Liver (tissue), 9 donors: ENCODE data around the gene TCEAL1. TPM values are rescaled to one million over a fixed set of nuclear protein-coding genes. Genes with fewer than 3 reads are reported as not detected.
A peak's percentile ranks its signal among the peaks of the same experiment; 100 is the strongest.

Experiments
- DNase-seq: peaks from one replicate; pipeline ENCODE4 v3.0.0-alpha.2; 2017; ENCODE audit warnings: low spot score
- H3K27ac ChIP-seq, 2 donors: one replicate each; pipeline ENCODE4 v1.7.0; 2013; ENCODE audit warnings: inconsistent platforms in 2 of 2, low read length in 2 of 2, control low read depth in 1 of 2, low read depth in 1 of 2, mild to moderate bottlenecking in 1 of 2
- H3K27me3 ChIP-seq, 4 donors: one replicate each; pipeline versions ENCODE4 v1.6.1 to v1.7.0; 2013; ENCODE audit warnings: low read length in 3 of 4, inconsistent platforms in 1 of 4, mild to moderate bottlenecking in 1 of 4, moderate library complexity in 1 of 4; ENCODE audit not compliant: control insufficient read depth in 4 of 4, insufficient read depth in 4 of 4
- H3K36me3 ChIP-seq, 4 donors: one replicate each; pipeline versions ENCODE4 v1.6.1 to v1.7.0; 2013; ENCODE audit warnings: low read length in 3 of 4, mild to moderate bottlenecking in 3 of 4, low read depth in 1 of 4, moderate library complexity in 1 of 4; ENCODE audit not compliant: control insufficient read depth in 4 of 4, insufficient read depth in 3 of 4
- H3K4me1 ChIP-seq, 4 donors: one replicate each; pipeline versions ENCODE4 v1.6.1 to v1.7.0; 2013; ENCODE audit warnings: low read length in 3 of 4, mild to moderate bottlenecking in 3 of 4, moderate library complexity in 1 of 4; ENCODE audit not compliant: control insufficient read depth in 4 of 4, insufficient read depth in 4 of 4
- H3K4me3 ChIP-seq, 3 donors: one replicate each; pipeline versions ENCODE4 v1.6.1 to v1.7.0; 2013; ENCODE audit warnings: low read length in 3 of 3, control low read depth in 1 of 3, low read depth in 1 of 3, mild to moderate bottlenecking in 1 of 3
- H3K9ac ChIP-seq, 2 donors: one replicate each; pipeline ENCODE4 v1.7.0; 2013; ENCODE audit warnings: low read length in 2 of 2, mild to moderate bottlenecking in 2 of 2, moderate library complexity in 2 of 2, control low read depth in 1 of 2, low read depth in 1 of 2
- H3K9me3 ChIP-seq, 4 donors: one replicate each; pipeline versions ENCODE4 v1.6.1 to v1.7.0; 2013; ENCODE audit warnings: low read length in 3 of 4; ENCODE audit not compliant: control insufficient read depth in 4 of 4
- EGR1 ChIP-seq, 2 donors: IDR thresholded peaks; 2 replicates each; pipeline ENCODE4 v1.6.1; 2016 to 2018; ENCODE audit warnings: antibody characterized with exemption in 2 of 2, low read depth in 2 of 2
- FOXA1 ChIP-seq: IDR thresholded peaks from 2 replicates; pipeline ENCODE4 v1.6.1; 2016; ENCODE audit warnings: antibody characterized with exemption
- FOXA2 ChIP-seq: IDR thresholded peaks from 2 replicates; pipeline ENCODE4 v1.6.1; 2016; ENCODE audit warnings: antibody characterized with exemption
- GABPA ChIP-seq, 2 donors: IDR thresholded peaks in 1 of 2; conservative IDR thresholded peaks in 1 of 2; 2 replicates each; pipeline ENCODE4 v1.6.1; 2016; ENCODE audit warnings: antibody characterized with exemption in 2 of 2, mild to moderate bottlenecking in 1 of 2, moderate library complexity in 1 of 2
- HNF4A ChIP-seq, 2 donors: conservative IDR thresholded peaks; 2 replicates each; pipeline ENCODE4 v1.6.1; 2016; ENCODE audit warnings: antibody characterized with exemption in 2 of 2, mild to moderate bottlenecking in 2 of 2
- HNF4G ChIP-seq: IDR thresholded peaks from 2 replicates; pipeline ENCODE4 v1.6.1; 2016; ENCODE audit warnings: antibody characterized with exemption
- JUND ChIP-seq, 2 donors: IDR thresholded peaks; 2 replicates each; pipeline ENCODE4 v1.6.1; 2016; ENCODE audit warnings: antibody characterized with exemption in 2 of 2
- NR2F2 ChIP-seq: IDR thresholded peaks from 2 replicates; pipeline ENCODE4 v1.6.1; 2016; ENCODE audit warnings: antibody characterized with exemption
- RAD21 ChIP-seq, 2 donors: IDR thresholded peaks; 2 replicates each; pipeline ENCODE4 v1.6.1; 2016; ENCODE audit warnings: antibody characterized with exemption in 2 of 2, mild to moderate bottlenecking in 2 of 2
- RXRA ChIP-seq, 2 donors: IDR thresholded peaks; 2 replicates each; pipeline ENCODE4 v1.6.1; 2017 to 2018; ENCODE audit warnings: antibody characterized with exemption in 2 of 2, mild to moderate bottlenecking in 1 of 2
- SP1 ChIP-seq: IDR thresholded peaks from 2 replicates; pipeline ENCODE4 v1.6.1; 2018; ENCODE audit warnings: antibody characterized with exemption, mild to moderate bottlenecking
- TAF1 ChIP-seq: conservative IDR thresholded peaks from 2 replicates; pipeline ENCODE4 v1.6.1; 2016; ENCODE audit warnings: antibody characterized with exemption, mild to moderate bottlenecking
- YY1 ChIP-seq: IDR thresholded peaks from 2 replicates; pipeline ENCODE4 v1.6.1; 2016; ENCODE audit warnings: antibody characterized with exemption, mild to moderate bottlenecking
- WGBS: extraction: QIAGEN DNeasy Blood & Tissue Kit; methylation state at CpG from one replicate; pipeline ENCODE4 v1.1.7; 2013; 5-methylcytosine and 5-hydroxymethylcytosine counted together
- polyA plus RNA-seq, 2 donors: library from polyadenylated mRNA; stranded (reverse) in 1 of 2; unstranded in 1 of 2; fragments of 200-250 nt in 1 of 2; fragments of >200 nt in 1 of 2; fragmentation: Nextera tagmentation in 1 of 2; extraction: Ambion mirVana in 1 of 2; gene quantifications; one replicate each; pipeline versions ENCODE4 v1.2.1 to v1.2.3, GENCODE V29; 2013 to 2015
- total RNA-seq, 2 donors: library from RNA; depleted of rRNA; stranded (reverse); fragments of >200 nt; gene quantifications; one replicate each; pipeline ENCODE4 v1.2.3, GENCODE V29; 2014
- TF ChIP-seq, protein P1 (sequence below): IDR thresholded peaks from 2 replicates; pipeline ENCODE4 v1.6.1; 2016; ENCODE audit warnings: antibody characterized with exemption
- TF ChIP-seq, protein P2 (sequence below): IDR thresholded peaks from 2 replicates; pipeline ENCODE4 v1.6.1; 2016; ENCODE audit warnings: antibody characterized with exemption
- TF ChIP-seq, protein P3 (sequence below): IDR thresholded peaks from 2 replicates; pipeline ENCODE4 v1.6.1; 2016; ENCODE audit warnings: antibody characterized with exemption, mild to moderate bottlenecking
- TF ChIP-seq, protein P4 (sequence below): IDR thresholded peaks from 2 replicates; pipeline ENCODE4 v1.6.1; 2016; ENCODE audit warnings: antibody characterized with exemption
- TF ChIP-seq, protein P5 (sequence below): fragments of 150-350 bp; IDR thresholded peaks from 2 replicates; pipeline ENCODE4 v1.5.1; 2017; ENCODE audit warnings: improper control_type of control experiment, low read depth, low read length; ENCODE audit not compliant: missing input control
- donor health status: healthy.
- donor health status: healthy.
- donor health status: healthy.
- donor health status: healthy.
- donor health status: healthy.

Gene TCEAL1
- total and polyA plus RNA-seq, 4 donors, result 5.0 to 15.8 (median 9.4) TPM

DNA sequence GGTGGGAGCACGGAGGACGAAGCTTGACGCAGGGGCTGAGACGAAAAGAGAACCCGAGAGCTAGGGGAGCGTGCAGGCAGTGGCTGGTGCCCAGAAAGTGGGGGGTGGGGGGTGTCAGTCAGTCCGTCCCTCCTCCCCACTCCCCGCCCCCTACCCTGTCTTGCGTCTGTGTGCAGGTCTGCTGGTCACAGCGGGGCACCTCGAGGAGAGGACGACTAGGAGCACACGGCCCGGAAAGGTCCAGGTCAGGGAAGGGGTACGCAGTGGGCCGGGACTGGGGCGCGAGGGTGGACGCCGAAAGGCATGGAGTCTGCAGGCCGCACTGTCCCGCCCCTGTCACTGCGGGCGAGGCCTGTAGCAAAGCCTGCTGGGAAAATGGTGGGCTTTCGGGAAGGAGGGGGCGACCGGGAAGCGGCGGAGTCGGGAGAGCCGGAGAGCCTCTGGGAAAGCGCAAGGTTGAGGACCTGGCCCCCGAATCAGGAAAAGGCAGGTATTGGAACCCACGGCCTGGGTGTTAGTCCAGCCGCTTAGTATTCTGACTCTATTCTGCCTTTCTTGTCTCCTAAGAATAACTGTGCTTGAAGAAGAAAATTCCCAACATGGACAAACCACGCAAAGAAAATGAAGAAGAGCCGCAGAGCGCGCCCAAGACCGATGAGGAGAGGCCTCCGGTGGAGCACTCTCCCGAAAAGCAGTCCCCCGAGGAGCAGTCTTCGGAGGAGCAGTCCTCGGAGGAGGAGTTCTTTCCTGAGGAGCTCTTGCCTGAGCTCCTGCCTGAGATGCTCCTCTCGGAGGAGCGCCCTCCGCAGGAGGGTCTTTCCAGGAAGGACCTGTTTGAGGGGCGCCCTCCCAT, 769 bp downstream of the TCEAL1 start:
- peak; percentile 51 for DNase-seq
- Histone ChIP-seq H3K4me1 (peaks cover 0 to 6% (median 4%) of the 10 kb centered on the region in 4 donors), H3K36me3 (no peaks in the 10 kb centered on the region), H3K9me3 (no peaks in the 10 kb centered on the region), H3K27me3 (peaks cover 0 to 2% (median 0%) of the 10 kb centered on the region in 4 donors), H3K9ac (peak overlapping the region; percentile 66 to 90), H3K27ac (peak overlapping the region; percentile 78 to 90), H3K4me3 (peak overlapping the region; percentile 50 to 66 (median 65))
- WGBS, result under 1% methylated on average over 49 of the region's 49 CpGs
- no peak for TF ChIP-seq HNF4G
- TF ChIP-seq GABPA (IDR thresholded peaks at IDR 0.05 in 1 of 2, conservative IDR thresholded peaks at IDR 0.05 in 1 of 2), result no peak
- TF ChIP-seq NR2F2, result no peak
- TF ChIP-seq, protein P1, sequence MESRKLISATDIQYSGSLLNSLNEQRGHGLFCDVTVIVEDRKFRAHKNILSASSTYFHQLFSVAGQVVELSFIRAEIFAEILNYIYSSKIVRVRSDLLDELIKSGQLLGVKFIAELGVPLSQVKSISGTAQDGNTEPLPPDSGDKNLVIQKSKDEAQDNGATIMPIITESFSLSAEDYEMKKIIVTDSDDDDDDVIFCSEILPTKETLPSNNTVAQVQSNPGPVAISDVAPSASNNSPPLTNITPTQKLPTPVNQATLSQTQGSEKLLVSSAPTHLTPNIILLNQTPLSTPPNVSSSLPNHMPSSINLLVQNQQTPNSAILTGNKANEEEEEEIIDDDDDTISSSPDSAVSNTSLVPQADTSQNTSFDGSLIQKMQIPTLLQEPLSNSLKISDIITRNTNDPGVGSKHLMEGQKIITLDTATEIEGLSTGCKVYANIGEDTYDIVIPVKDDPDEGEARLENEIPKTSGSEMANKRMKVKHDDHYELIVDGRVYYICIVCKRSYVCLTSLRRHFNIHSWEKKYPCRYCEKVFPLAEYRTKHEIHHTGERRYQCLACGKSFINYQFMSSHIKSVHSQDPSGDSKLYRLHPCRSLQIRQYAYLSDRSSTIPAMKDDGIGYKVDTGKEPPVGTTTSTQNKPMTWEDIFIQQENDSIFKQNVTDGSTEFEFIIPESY, result no peak
- no peak for TF ChIP-seq JUND (IDR thresholded peaks at IDR 0.05)
- no peak for TF ChIP-seq RXRA (IDR thresholded peaks at IDR 0.05)
- no peak for TF ChIP-seq EGR1 (IDR thresholded peaks at IDR 0.05; ENCODE audit: low read depth in 2 of 2)
- TF ChIP-seq, protein P2, sequence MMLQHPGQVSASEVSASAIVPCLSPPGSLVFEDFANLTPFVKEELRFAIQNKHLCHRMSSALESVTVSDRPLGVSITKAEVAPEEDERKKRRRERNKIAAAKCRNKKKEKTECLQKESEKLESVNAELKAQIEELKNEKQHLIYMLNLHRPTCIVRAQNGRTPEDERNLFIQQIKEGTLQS, result no peak
- TF ChIP-seq HNF4A (conservative IDR thresholded peaks at IDR 0.05), result no peak
- TF ChIP-seq YY1, result peak; percentile 79
- TF ChIP-seq, protein P3, sequence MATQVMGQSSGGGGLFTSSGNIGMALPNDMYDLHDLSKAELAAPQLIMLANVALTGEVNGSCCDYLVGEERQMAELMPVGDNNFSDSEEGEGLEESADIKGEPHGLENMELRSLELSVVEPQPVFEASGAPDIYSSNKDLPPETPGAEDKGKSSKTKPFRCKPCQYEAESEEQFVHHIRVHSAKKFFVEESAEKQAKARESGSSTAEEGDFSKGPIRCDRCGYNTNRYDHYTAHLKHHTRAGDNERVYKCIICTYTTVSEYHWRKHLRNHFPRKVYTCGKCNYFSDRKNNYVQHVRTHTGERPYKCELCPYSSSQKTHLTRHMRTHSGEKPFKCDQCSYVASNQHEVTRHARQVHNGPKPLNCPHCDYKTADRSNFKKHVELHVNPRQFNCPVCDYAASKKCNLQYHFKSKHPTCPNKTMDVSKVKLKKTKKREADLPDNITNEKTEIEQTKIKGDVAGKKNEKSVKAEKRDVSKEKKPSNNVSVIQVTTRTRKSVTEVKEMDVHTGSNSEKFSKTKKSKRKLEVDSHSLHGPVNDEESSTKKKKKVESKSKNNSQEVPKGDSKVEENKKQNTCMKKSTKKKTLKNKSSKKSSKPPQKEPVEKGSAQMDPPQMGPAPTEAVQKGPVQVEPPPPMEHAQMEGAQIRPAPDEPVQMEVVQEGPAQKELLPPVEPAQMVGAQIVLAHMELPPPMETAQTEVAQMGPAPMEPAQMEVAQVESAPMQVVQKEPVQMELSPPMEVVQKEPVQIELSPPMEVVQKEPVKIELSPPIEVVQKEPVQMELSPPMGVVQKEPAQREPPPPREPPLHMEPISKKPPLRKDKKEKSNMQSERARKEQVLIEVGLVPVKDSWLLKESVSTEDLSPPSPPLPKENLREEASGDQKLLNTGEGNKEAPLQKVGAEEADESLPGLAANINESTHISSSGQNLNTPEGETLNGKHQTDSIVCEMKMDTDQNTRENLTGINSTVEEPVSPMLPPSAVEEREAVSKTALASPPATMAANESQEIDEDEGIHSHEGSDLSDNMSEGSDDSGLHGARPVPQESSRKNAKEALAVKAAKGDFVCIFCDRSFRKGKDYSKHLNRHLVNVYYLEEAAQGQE, result peak; percentile 23
- no peak for TF ChIP-seq SP1
- TF ChIP-seq FOXA2, result no peak
- TF ChIP-seq FOXA1, result no peak
- TF ChIP-seq RAD21 (IDR thresholded peaks at IDR 0.05), result peak; percentile 17 to 36
- TF ChIP-seq, protein P4, sequence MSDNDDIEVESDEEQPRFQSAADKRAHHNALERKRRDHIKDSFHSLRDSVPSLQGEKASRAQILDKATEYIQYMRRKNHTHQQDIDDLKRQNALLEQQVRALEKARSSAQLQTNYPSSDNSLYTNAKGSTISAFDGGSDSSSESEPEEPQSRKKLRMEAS, result no peak
- no peak for TF ChIP-seq TAF1
- TF ChIP-seq, protein P5, sequence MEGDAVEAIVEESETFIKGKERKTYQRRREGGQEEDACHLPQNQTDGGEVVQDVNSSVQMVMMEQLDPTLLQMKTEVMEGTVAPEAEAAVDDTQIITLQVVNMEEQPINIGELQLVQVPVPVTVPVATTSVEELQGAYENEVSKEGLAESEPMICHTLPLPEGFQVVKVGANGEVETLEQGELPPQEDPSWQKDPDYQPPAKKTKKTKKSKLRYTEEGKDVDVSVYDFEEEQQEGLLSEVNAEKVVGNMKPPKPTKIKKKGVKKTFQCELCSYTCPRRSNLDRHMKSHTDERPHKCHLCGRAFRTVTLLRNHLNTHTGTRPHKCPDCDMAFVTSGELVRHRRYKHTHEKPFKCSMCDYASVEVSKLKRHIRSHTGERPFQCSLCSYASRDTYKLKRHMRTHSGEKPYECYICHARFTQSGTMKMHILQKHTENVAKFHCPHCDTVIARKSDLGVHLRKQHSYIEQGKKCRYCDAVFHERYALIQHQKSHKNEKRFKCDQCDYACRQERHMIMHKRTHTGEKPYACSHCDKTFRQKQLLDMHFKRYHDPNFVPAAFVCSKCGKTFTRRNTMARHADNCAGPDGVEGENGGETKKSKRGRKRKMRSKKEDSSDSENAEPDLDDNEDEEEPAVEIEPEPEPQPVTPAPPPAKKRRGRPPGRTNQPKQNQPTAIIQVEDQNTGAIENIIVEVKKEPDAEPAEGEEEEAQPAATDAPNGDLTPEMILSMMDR, result no peak
